Stimulated activated CD8-positive, alpha-beta memory T cell treated with anti-CD3 and anti-CD28 coated beads, Interleukin-2, amount 100 ng/mL, for 48 hours (primary cell): ENCODE measurements around the gene LIM2.

Experiments used
- DNase-seq, 2 donors: peaks; one replicate each; pipeline ENCODE4 v3.0.0-alpha.2; 2020; ENCODE audit warnings: low read depth in 2 of 2

Gene LIM2

GRCh38 chr19:51365965-51366388 lies 21.8 kb downstream of the LIM2 start, which contains the start of gene ETFB:
ETFB (minus strand) TSS chr19:51366388; CDS start chr19:51366326, 62 bp downstream.
- DNase-seq: no peak

- DNase-seq: no peak
Observed at GRCh38 chr19:51365211-51365964, 22.4 kb downstream of the LIM2 start.

GRCh38 chr19:51364200-51365106 lies 23.3 kb downstream of the LIM2 start:
- DNase-seq: no peak

- no peak for DNase-seq
Observed at GRCh38 chr19:51361239-51361638, 26.5 kb downstream of the LIM2 start.

- DNase-seq: no peak
Observed at GRCh38 chr19:51359294-51359693, 28.5 kb downstream of the LIM2 start.

- no peak for DNase-seq
Observed at GRCh38 chr19:51357952-51358351, 29.8 kb downstream of the LIM2 start.

- no peak for DNase-seq
Observed at GRCh38 chr19:51356159-51356801, 31.5 kb downstream of the LIM2 start.

GRCh38 chr19:51354742-51355148 lies 33.0 kb downstream of the LIM2 start:
- no peak for DNase-seq

GRCh38 chr19:51354103-51354741 lies 33.6 kb downstream of the LIM2 start:
- no peak for DNase-seq

GRCh38 chr19:51352783-51353360 lies 34.9 kb downstream of the LIM2 start:
- no peak for DNase-seq

- DNase-seq: no peak
Observed at GRCh38 chr19:51351266-51351990, 36.3 kb downstream of the LIM2 start.

- no peak for DNase-seq
Observed at GRCh38 chr19:51347209-51347928, 40.4 kb downstream of the LIM2 start.

- DNase-seq: no peak
Observed at GRCh38 chr19:51346742-51347141, 41.0 kb downstream of the LIM2 start.

- no peak for DNase-seq
Observed at GRCh38 chr19:51345076-51345620, 42.6 kb downstream of the LIM2 start.

GRCh38 chr19:51342631-51343569 lies 44.9 kb downstream of the LIM2 start:
- no peak for DNase-seq

- no peak for DNase-seq
Observed at GRCh38 chr19:51341976-51342580, 45.7 kb downstream of the LIM2 start, which contains the start of gene VSIG10L. VSIG10L (minus strand) TSS chr19:51342139; CDS start chr19:51342124, 15 bp downstream.

- no peak for DNase-seq
Observed at GRCh38 chr19:51341066-51341465, 46.7 kb downstream of the LIM2 start.
